ENCODE data around the gene CCNT1.

- TF ChIP-seq CTCF (IDR thresholded peaks at IDR 0.05; ENCODE audit: low read depth, low read length, missing input control) (no peak), YY1 (IDR thresholded peaks at IDR 0.05) (no peak), TAF1 (conservative IDR thresholded peaks at IDR 0.05) (no peak)
Observed at GRCh38 chr12:48687592-48687991, 28.9 kb downstream of the CCNT1 start.
